Right lobe of liver (tissue), 4 donors: Measurements from ENCODE around the gene C3orf52.

Experiments
- CTCF ChIP-seq, 4 donors: fragments of 200-600 bp in 3 of 4; fragments of 450-650 bp in 1 of 4; IDR thresholded peaks; one replicate each; pipeline versions ENCODE4 v1.5.1 to v1.8.0; 2016 to 2022; ENCODE audit warnings: antibody characterized with exemption in 4 of 4, mild to moderate bottlenecking in 2 of 4
- POLR2A ChIP-seq: fragments of 450-650 bp; IDR thresholded peaks from one replicate; pipeline ENCODE4 v1.6.1; 2017; ENCODE audit warnings: antibody characterized with exemption, mild to moderate bottlenecking
- donor health status: DM: no; HTN: no; CAD: no.
- donor health status: DM: no; HTN: no; CAD: no.
- donor health status: DM: no; HTN: yes; CAD: no.

GRCh38 chr3:112115161-112115739, 29.1 kb downstream of the C3orf52 start:
- TF ChIP-seq CTCF (IDR thresholded peaks at IDR 0.05), result no peak
- no peak for TF ChIP-seq POLR2A
